Smooth muscle cell (in vitro differentiated cells): ENCODE data around the gene SDF2. TPM values are rescaled to one million over a fixed set of nuclear protein-coding genes. Genes with fewer than 3 reads are reported as not detected.

Experiments used
- DNase-seq: peaks from one replicate; lab custom pipeline; 2025; ENCODE audit not compliant: unreplicated experiment; lab: John Stamatoyannopoulos, UW
- H2AFZ ChIP-seq: fragments of 200-600 bp; sonication (generic); 2 replicates; pipeline ENCODE4 v1.6.0; 2016; ENCODE audit warnings: antibody characterized with exemption, low read depth, mild to moderate bottlenecking
- H3F3A ChIP-seq: fragments of 200-600 bp; sonication (generic); 2 replicates; pipeline ENCODE4 v1.6.0; 2017; ENCODE audit warnings: antibody characterized with exemption, low read depth
- H3K27ac ChIP-seq: fragments of 200-600 bp; sonication (generic); 2 replicates; pipeline ENCODE4 v1.5.1; 2016; ENCODE audit warnings: low read depth, mild to moderate bottlenecking
- H3K27me3 ChIP-seq: fragments of 200-600 bp; sonication (generic); 2 replicates; pipeline ENCODE4 v1.6.1; 2016; ENCODE audit warnings: low read depth, mild to moderate bottlenecking
- H3K36me3 ChIP-seq: fragments of 200-600 bp; sonication (generic); 2 replicates; pipeline ENCODE4 v1.5.1; 2016; ENCODE audit warnings: low read depth
- H3K4me1 ChIP-seq: fragments of 200-600 bp; sonication (generic); 2 replicates; pipeline ENCODE4 v1.5.1; 2016; ENCODE audit warnings: low read depth
- H3K4me2 ChIP-seq: fragments of 200-600 bp; sonication (generic); 2 replicates; pipeline ENCODE4 v1.6.0; 2016; ENCODE audit warnings: mild to moderate bottlenecking
- H3K4me3 ChIP-seq: fragments of 200-600 bp; sonication (generic); 2 replicates; pipeline ENCODE4 v1.5.1; 2016; ENCODE audit warnings: mild to moderate bottlenecking
- H3K79me2 ChIP-seq: fragments of 200-600 bp; sonication (generic); 2 replicates; pipeline ENCODE4 v1.6.0; 2016; ENCODE audit warnings: low read depth, mild to moderate bottlenecking
- H3K9ac ChIP-seq: fragments of 200-600 bp; sonication (generic); 2 replicates; pipeline ENCODE4 v1.6.0; 2016; ENCODE audit warnings: low read depth
- H3K9me3 ChIP-seq: fragments of 200-600 bp; sonication (generic); replicated peaks from 2 replicates; pipeline ENCODE4 v1.5.1; 2016; ENCODE audit warnings: low read depth
- H4K20me1 ChIP-seq: fragments of 200-600 bp; sonication (generic); 2 replicates; pipeline ENCODE4 v1.6.0; 2016; ENCODE audit warnings: low read depth
- WGBS: methylation state at CpG from one replicate; pipeline ENCODE4 v1.1.7; 2016; ENCODE audit warnings: low lambda C conversion rate; 5-methylcytosine and 5-hydroxymethylcytosine counted together
- polyA plus RNA-seq: library from polyadenylated mRNA; unstranded; fragments of >200 nt; fragmentation: Nextera tagmentation; extraction: Ambion mirVana; gene quantifications from 2 replicates; pipeline ENCODE4 v1.2.1, GENCODE V29; 2016
- total RNA-seq: library from RNA; depleted of rRNA; stranded (reverse); fragments of >200 nt; gene quantifications from 2 replicates; pipeline ENCODE4 v1.2.3, GENCODE V29; 2014
- TF ChIP-seq, protein P1 (sequence below): fragments of 200-600 bp; sonication (generic); IDR thresholded peaks from 2 replicates; pipeline ENCODE4 v1.5.1; 2017; ENCODE audit warnings: borderline replicate concordance, mild to moderate bottlenecking, antibody characterized with exemption; ENCODE audit not compliant: insufficient read depth, poor library complexity, severe bottlenecking

SDF2 gene
- total and polyA plus RNA-seq, 2 experiments from 2014 or later: 88.6 to 96.5 TPM

DNA sequence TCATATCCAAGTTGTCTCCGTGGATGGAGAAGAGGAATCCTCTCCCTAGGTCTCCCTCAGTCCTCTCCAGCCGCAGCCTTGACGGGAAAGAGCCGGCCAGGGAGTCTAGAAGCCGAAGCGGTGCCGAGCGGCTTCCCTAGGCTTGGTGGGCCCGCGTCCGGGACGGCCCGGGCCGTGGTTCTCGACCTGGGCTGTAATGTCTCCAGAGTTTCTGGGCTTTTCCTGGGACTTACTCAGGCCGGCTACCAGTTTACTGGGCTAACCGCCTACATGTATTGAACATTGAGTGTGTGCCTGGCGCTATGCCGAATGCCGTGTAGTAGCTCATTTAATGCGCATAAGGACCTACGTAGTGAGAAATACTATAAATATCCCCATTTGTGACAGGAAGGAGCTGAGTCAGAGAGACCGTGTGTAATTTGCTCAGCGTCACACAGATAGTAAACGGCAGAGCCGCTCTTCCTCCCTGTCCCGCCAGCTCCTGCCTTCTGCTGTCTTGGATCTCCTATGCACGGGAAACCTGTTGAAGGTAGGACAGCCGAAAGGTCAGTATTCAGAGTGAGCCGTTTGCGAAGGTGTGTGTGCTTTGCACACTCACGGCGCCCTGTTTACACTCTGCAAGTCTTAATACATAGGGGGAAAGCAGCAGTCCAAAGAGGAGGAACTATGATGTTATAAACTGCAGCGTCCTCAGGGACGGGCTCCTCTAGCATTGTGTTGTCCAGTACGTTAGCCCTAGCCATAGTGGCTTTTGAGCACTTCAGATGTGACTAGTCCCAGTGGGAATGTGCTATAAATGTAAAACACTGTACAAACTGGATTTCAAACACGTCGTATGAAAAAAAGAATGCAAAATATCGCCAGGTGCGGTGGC, 62.2 kb downstream of the SDF2 start:
- DNase-seq: no peak
- peak overlapping the region; percentile 92 for H3K27ac ChIP-seq
- peaks cover 9% of the 10 kb centered on the region for H3F3A ChIP-seq
- 17% methylated on average over 40 of the region's 40 CpGs for WGBS
- peaks cover 12% of the 10 kb centered on the region for H3K4me1 ChIP-seq
- no peaks in the 10 kb centered on the region for H4K20me1 ChIP-seq
- no peaks in the 10 kb centered on the region for H3K36me3 ChIP-seq
- peak overlapping the region; percentile 74 for H3K4me3 ChIP-seq
- TF ChIP-seq, protein P1, sequence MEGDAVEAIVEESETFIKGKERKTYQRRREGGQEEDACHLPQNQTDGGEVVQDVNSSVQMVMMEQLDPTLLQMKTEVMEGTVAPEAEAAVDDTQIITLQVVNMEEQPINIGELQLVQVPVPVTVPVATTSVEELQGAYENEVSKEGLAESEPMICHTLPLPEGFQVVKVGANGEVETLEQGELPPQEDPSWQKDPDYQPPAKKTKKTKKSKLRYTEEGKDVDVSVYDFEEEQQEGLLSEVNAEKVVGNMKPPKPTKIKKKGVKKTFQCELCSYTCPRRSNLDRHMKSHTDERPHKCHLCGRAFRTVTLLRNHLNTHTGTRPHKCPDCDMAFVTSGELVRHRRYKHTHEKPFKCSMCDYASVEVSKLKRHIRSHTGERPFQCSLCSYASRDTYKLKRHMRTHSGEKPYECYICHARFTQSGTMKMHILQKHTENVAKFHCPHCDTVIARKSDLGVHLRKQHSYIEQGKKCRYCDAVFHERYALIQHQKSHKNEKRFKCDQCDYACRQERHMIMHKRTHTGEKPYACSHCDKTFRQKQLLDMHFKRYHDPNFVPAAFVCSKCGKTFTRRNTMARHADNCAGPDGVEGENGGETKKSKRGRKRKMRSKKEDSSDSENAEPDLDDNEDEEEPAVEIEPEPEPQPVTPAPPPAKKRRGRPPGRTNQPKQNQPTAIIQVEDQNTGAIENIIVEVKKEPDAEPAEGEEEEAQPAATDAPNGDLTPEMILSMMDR: no peak
- no peaks in the 10 kb centered on the region for H3K27me3 ChIP-seq
- peak overlapping the region; percentile 6 for H2AFZ ChIP-seq
- H3K9me3 ChIP-seq: no peaks in the 10 kb centered on the region
- peaks cover 7% of the 10 kb centered on the region for H3K79me2 ChIP-seq
- H3K4me2 ChIP-seq: peak overlapping the region; percentile 85
- H3K9ac ChIP-seq: peak overlapping the region; percentile 92

DNA sequence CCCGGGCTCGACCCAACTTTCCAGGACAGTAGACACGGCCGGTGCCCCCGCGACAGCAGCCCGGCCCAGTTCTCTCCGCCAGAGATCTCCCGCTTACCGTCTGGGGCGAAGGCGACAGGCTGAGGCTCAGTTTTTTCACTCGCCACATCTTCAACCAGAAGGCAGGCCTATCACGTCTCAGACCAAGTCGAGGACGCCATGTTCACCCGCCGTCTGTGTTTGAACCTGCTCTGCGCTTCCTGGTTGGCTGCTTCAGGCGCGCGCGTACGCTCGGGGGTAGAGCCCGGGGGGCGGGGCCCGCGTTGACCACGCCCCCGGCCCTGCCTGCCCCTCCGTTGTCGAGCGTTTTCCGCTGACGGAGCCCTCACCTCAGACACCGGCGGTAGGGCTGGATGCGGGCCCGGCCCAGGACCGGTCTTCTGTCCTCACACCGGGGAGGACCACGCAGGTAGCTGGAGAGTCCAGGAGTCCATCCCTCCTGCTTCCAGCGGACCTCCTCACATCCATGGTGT, 62.9 kb downstream of the SDF2 start, which contains the start of gene SPAG5:
Gene SPAG5, minus strand, starts transcription at position 227 of the 512 bp plus-strand sequence. Its CDS starts 79 bp downstream, at position 148.
- H2AFZ ChIP-seq: peak within 1 kb of the TSS; percentile 78
- H3K4me3 ChIP-seq: peak within 1 kb of the TSS; percentile 74
- TF ChIP-seq, protein P1: no peak
- H3K9me3 ChIP-seq: no peaks in the 10 kb centered on the region
- H3K27me3 ChIP-seq: no peaks in the 10 kb centered on the region
- peak within 1 kb of the TSS; percentile 85 for H3K4me2 ChIP-seq
- H4K20me1 ChIP-seq: no peaks in the 10 kb centered on the region
- peaks cover 7% of the 10 kb centered on the region for H3K79me2 ChIP-seq
- under 1% methylated on average over 44 of the region's 44 CpGs for WGBS
- H3K27ac ChIP-seq: peak within 1 kb of the TSS; percentile 92
- H3K36me3 ChIP-seq: no peaks in the 10 kb centered on the region
- peak within 1 kb of the TSS; percentile 92 for H3K9ac ChIP-seq
- H3F3A ChIP-seq: peaks cover 9% of the 10 kb centered on the region
- peaks cover 12% of the 10 kb centered on the region for H3K4me1 ChIP-seq
- peak; percentile 82 for DNase-seq

DNA sequence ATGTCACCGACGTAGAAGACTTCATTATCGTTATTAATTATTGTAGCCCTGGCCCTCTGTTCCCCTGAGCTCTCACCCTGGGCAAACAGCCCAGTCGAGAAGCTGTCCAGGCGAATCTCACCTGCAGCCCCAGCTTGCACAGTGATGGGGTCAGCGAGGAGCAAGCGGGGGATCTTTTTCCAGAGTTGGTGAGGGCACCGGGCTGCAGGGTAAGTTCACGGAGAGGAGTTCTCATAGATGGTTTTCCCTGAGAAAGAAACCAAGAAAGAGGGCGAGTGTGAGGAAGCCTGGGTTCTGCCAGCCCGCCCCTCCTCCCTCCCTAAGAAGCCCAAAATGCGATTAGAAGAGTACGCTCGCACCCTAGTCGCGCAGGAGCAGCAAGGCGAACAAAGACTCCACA, 63.3 kb downstream of the SDF2 start:
- H4K20me1 ChIP-seq: no peaks in the 10 kb centered on the region
- no peaks in the 10 kb centered on the region for H3K36me3 ChIP-seq
- H2AFZ ChIP-seq: peak overlapping the region; percentile 78
- peaks cover 9% of the 10 kb centered on the region for H3F3A ChIP-seq
- H3K79me2 ChIP-seq: peaks cover 7% of the 10 kb centered on the region
- peaks cover 12% of the 10 kb centered on the region for H3K4me1 ChIP-seq
- H3K9me3 ChIP-seq: no peaks in the 10 kb centered on the region
- no peak for DNase-seq
- H3K4me3 ChIP-seq: peak overlapping the region; percentile 74
- peak overlapping the region; percentile 85 for H3K4me2 ChIP-seq
- 6% methylated on average over 16 of the region's 17 CpGs for WGBS
- H3K9ac ChIP-seq: peak overlapping the region; percentile 92
- TF ChIP-seq, protein P1: no peak
- H3K27ac ChIP-seq: no peak overlapping the region
- no peaks in the 10 kb centered on the region for H3K27me3 ChIP-seq

Other genes starting within 250 kb of the SDF2 start
- not detected in 2 replicates for gene SLC13A2, start 188.3 kb downstream of the SDF2 start, total RNA-seq
- gene SLC13A2, start 188.3 kb downstream of the SDF2 start, polyA plus RNA-seq: not detected in 2 replicates
- gene FOXN1, start 155.6 kb downstream of the SDF2 start, total RNA-seq: 0.36 TPM in 1 of 2 replicates, not detected in the other
- gene FOXN1, start 155.6 kb downstream of the SDF2 start, polyA plus RNA-seq: not detected in 2 replicates
- 46.9 and 48.3 TPM in 2 replicates for gene UNC119, start 109.3 kb downstream of the SDF2 start, total RNA-seq
- gene UNC119, start 109.3 kb downstream of the SDF2 start, polyA plus RNA-seq: 35.9 and 40.2 TPM in 2 replicates
- 27.4 and 61.3 TPM in 2 replicates for gene PIGS, start 90.4 kb downstream of the SDF2 start, total RNA-seq
- 69.2 and 75.4 TPM in 2 replicates for gene PIGS, start 90.4 kb downstream of the SDF2 start, polyA plus RNA-seq
- 72.6 and 106 TPM in 2 replicates for gene ALDOC, start 85.0 kb downstream of the SDF2 start, total RNA-seq
- gene ALDOC, start 85.0 kb downstream of the SDF2 start, polyA plus RNA-seq: 61.7 and 71.5 TPM in 2 replicates
- 13.9 and 21.3 TPM in 2 replicates for gene SPAG5, start 62.9 kb downstream of the SDF2 start, total RNA-seq
- gene SPAG5, start 62.9 kb downstream of the SDF2 start, polyA plus RNA-seq: 19.8 and 23.7 TPM in 2 replicates
- 2.2 and 3.8 TPM in 2 replicates for gene RSKR, start 47.7 kb downstream of the SDF2 start, total RNA-seq
- 2.0 and 2.3 TPM in 2 replicates for gene RSKR, start 47.7 kb downstream of the SDF2 start, polyA plus RNA-seq
- 63.5 and 93.3 TPM in 2 replicates for gene BLTP2, start 16.7 kb downstream of the SDF2 start, total RNA-seq
- gene BLTP2, start 16.7 kb downstream of the SDF2 start, polyA plus RNA-seq: 35.1 and 37.1 TPM in 2 replicates
- gene SUPT6H, start 299 bp upstream of the SDF2 start, total RNA-seq: 48.5 and 64.0 TPM in 2 replicates
- 22.4 and 26.1 TPM in 2 replicates for gene SUPT6H, start 299 bp upstream of the SDF2 start, polyA plus RNA-seq
- 1.9 and 3.0 TPM in 2 replicates for gene PROCA1, start 50.0 kb upstream of the SDF2 start, total RNA-seq
- 1.8 and 3.0 TPM in 2 replicates for gene PROCA1, start 50.0 kb upstream of the SDF2 start, polyA plus RNA-seq
- 141 and 208 TPM in 2 replicates for gene RAB34, start 56.0 kb upstream of the SDF2 start, total RNA-seq
- 256 and 289 TPM in 2 replicates for gene RAB34, start 56.0 kb upstream of the SDF2 start, polyA plus RNA-seq
- 626 and 629 TPM in 2 replicates for gene RPL23A, start 58.1 kb upstream of the SDF2 start, total RNA-seq
- gene RPL23A, start 58.1 kb upstream of the SDF2 start, polyA plus RNA-seq: 1,149 and 1,234 TPM in 2 replicates
- gene TLCD1, start 64.3 kb upstream of the SDF2 start, total RNA-seq: 14.7 and 21.9 TPM in 2 replicates
- 11.2 and 15.6 TPM in 2 replicates for gene TLCD1, start 64.3 kb upstream of the SDF2 start, polyA plus RNA-seq
- 1.2 and 2.8 TPM in 2 replicates for gene NEK8, start 66.9 kb upstream of the SDF2 start, total RNA-seq
- gene NEK8, start 66.9 kb upstream of the SDF2 start, polyA plus RNA-seq: 4.6 TPM in 2 replicates
- 82.1 and 97.0 TPM in 2 replicates for gene TRAF4, start 82.1 kb upstream of the SDF2 start, total RNA-seq
- 47.5 and 55.2 TPM in 2 replicates for gene TRAF4, start 82.1 kb upstream of the SDF2 start, polyA plus RNA-seq
- gene FAM222B, start 180.9 kb upstream of the SDF2 start, total RNA-seq: 10.6 and 20.5 TPM in 2 replicates
- 28.0 and 35.9 TPM in 2 replicates for gene FAM222B, start 180.9 kb upstream of the SDF2 start, polyA plus RNA-seq
- gene ERAL1, start 193.1 kb upstream of the SDF2 start, total RNA-seq: 30.0 and 37.6 TPM in 2 replicates
- 58.9 and 59.3 TPM in 2 replicates for gene ERAL1, start 193.1 kb upstream of the SDF2 start, polyA plus RNA-seq
- 18.1 and 20.1 TPM in 2 replicates for gene FLOT2, start 235.8 kb upstream of the SDF2 start, total RNA-seq
- 40.1 and 58.3 TPM in 2 replicates for gene FLOT2, start 235.8 kb upstream of the SDF2 start, polyA plus RNA-seq
- gene DHRS13, start 241.2 kb upstream of the SDF2 start, total RNA-seq: 6.0 and 8.2 TPM in 2 replicates
- 10.1 and 10.5 TPM in 2 replicates for gene DHRS13, start 241.2 kb upstream of the SDF2 start, polyA plus RNA-seq